GM19452 (cell line): ENCODE measurements around the gene AKT3.
"Not testable (repeated sequence)": the region's sequence is repeated elsewhere in the genome, so short reads cannot be mapped to it uniquely, and the experiment has no call there.

Experiments
- ATAC-seq: cut with Tn5 transposase; IDR thresholded peaks from one replicate; pipeline ENCODE4 v1.9.1; 2021; ENCODE audit not compliant: unreplicated experiment

The AKT3 gene

DNA sequence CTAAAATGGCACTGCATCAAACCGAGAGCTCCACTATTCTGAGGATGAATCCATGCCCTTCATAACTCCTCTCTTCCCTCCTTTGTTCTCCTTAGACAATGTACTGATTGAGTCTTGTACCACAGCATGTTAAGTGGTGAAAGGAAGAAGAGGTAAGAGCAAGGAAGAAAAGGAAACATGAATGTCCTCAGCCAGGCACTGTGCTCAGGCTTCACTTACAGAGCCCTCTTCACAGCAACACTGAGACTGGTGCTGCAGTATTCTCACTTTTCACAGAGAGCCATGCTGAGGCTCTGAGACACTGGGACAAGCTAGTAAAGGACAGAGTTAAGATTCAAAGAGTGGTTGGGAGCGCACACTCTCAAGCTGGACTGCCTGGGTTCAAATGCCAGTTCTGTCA, 143.5 kb downstream of the AKT3 start:
- no peak for ATAC-seq

- no peak for ATAC-seq
Observed at GRCh38 chr1:243705585-243705984, 144.5 kb downstream of the AKT3 start.

DNA sequence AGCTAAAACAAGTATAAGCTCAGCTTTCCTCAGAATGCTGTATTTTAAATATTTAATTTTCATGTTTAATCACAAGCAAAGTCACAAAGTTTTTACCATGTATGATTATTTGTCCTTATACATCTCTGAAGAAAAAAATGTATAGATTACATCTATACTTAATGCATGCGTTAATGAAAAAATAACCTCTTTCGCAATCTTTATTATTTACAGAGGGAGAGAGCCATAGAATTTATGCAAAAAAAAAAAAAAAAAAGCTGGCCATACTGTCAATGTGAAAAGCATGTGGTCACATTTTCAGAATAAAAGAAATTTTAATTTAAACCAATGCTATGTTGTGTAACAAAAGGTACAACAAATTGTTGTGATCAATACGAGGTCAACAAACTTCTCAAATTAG, 148.2 kb downstream of the AKT3 start:
- ATAC-seq: no peak

- ATAC-seq: no peak
Observed at GRCh38 chr1:243693800-243694199, 156.2 kb downstream of the AKT3 start.

DNA sequence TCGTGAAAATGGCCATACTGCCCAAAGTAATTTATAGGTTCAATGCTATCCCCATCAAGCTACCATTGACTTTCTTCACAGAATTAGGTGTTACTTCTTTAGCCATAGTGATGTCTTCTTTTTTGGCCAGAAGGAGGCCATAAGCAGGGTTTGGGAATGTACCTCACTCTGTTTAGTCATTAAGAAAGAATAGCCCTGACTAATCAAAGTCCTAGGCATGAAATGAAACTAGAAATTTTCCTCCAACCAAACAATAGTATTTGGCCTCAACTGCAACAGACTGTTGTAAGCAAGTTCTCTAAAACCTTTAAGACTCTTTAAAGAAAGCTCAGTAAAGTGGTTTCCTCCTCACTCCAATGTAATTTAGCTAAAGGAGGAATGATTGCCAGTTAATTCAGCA, 163.9 kb downstream of the AKT3 start:
- no peak for ATAC-seq

GRCh38 chr1:243680860-243681259, 169.2 kb downstream of the AKT3 start:
- ATAC-seq: no peak

DNA sequence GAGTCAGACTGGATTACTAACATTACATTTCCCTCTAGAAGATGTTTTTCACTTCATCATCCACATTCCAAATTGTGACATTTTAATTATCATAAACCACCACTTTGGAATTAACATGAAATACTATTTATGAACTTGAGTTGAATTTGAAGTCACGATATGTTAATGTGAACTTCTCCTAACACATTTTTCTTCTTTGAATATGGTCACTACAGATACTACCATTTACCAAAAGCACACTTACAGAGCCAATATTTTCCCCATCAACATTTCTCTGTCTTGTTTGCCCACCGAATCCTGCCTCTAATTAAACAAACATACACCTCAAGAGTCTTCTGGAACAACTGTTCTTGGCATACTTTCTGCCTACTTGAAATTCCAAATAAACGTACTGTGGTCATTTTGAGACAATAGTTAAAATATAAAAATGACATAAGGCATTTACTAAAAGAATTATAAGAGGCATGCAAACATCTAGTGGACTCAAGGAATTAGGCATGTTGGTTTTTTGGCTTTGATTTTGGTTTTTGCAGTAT, 177.4 kb downstream of the AKT3 start:
- no peak for ATAC-seq

GRCh38 chr1:243667591-243667990, 182.5 kb downstream of the AKT3 start:
- ATAC-seq: no peak

DNA sequence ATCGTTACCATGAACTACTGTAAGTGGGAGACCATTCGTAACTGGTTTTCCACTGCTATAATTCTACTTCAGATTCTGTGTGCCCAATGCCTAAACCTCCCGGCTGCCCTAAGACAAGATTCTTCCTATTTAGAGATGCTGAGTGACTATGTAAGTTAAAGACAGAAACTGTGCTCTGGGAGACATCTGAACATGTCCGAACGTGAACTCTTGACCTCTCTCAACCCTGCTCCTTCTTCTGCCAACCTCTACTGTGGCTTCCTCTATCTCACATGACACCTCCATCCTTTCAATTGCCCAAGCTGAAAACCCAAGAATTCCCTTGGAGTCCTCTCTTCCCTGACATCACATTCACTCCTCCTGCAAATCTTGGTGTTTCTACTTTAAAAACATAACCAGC, 182.9 kb downstream of the AKT3 start:
- ATAC-seq: no peak

DNA sequence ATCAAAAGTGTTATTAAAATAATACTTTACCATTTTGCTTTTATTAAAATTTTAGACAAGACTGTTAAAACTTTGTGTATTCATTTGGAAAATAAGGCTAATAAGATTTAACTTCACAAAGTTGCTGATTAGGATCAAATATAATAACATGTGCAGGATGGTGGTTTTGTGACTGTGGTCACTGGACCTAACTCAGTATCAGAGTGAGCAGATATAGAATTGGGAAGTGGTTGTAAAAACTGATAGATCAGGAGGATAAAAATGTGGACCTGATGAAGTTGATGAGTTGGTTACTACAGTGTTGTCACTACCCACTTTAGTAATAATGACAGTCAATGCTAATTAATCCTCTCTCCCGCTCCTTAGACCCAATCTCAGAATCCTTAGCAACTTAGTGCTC, 186.4 kb downstream of the AKT3 start:
- ATAC-seq: no peak

- not testable (repeated sequence) for ATAC-seq
Observed at GRCh38 chr1:243662169-243662568, 187.9 kb downstream of the AKT3 start.

GRCh38 chr1:243658594-243659105, 191.4 kb downstream of the AKT3 start:
- no peak for ATAC-seq

- ATAC-seq: no peak
Observed at GRCh38 chr1:243657793-243658192, 192.2 kb downstream of the AKT3 start.

- not testable (repeated sequence) for ATAC-seq
Observed at GRCh38 chr1:243649530-243649929, 200.5 kb downstream of the AKT3 start.

- no peak for ATAC-seq
Observed at GRCh38 chr1:243646841-243647240, 203.2 kb downstream of the AKT3 start.

DNA sequence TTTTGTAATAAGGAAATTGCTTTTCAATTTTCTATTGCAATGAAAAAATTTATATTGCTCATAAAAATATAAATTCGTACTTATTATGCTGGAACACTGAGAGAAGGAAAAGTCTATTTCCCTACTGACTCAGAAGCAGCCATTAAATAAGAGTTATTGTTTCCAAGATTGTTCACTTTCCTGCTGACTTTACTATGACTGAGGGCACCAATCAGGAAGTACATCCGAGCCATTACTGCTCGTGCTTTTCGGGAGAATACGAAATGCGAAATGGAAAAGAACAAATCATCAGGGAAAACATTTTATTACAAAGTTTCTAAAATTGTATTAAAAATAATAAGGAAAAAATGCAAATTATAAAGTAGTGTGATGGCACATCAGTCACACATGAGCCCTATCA, 204.8 kb downstream of the AKT3 start:
- ATAC-seq: no peak

- ATAC-seq: no peak
Observed at GRCh38 chr1:243642936-243643335, 207.1 kb downstream of the AKT3 start.

DNA sequence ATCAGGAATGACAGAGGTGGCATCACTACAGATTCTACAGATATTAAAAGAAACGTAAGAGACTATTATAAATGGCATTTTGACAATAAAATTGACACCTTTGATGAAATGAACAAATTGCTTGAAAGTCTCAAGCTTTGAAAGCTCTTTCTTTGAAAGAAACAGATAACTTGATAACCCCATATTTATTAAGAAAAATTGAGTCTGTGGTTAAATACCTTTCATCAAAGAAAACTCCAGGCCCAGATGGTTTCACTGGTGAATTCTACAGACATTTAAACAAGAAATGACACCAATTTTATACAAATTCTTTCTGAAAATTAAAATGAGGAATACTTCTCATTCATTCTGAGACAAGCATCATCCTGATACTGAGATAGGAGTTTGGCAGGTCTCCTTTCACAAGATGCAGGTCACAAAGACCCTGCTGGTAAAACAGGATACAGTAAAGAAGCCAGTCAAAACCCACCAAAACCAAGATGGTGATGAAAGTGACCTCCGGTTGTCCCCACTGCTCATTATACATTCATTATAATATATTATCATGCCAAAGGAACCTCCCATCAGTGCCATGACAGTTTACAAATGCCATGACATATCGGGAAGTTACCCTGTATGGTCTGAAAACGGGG, 210.9 kb downstream of the AKT3 start:
- ATAC-seq: no peak

DNA sequence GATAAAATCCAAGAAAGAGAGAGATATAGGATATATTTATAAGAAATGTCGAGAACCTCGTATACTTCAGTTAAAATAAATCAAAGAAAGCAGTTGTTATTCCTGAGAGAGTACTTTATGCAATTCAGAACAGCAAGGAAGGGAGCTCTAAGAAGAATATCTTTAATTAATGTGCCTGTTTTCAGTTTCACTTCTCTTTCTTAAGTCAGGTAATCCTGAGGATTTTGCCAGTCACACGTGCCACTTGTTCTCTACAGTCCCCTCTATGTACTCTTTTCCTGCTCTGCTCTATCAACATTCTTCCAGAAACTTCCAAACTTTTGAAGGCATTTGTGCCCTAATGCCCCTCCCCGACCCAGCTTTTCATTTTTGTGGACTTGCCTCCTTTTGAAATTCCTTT, 211.9 kb downstream of the AKT3 start:
- ATAC-seq: no peak

DNA sequence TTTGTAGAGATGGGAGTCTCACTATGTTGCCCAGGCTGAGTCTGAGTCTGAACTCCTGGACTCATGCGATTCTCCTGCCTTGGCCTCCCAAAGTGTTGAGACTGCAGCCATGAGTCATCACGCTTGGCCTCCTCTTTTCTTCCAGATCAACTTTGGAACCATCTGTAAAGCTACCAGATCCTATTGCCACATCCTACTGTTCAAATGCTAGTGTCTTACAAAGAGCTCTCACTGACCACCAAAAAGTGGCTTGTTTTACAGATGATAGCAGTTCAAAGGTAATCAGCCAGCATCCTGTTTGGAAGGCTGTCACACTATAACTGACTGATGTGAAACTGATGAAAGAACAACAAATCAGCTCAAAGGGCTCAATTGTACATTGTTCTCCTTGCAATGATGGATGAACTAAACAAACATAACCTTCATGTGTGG, 221.6 kb downstream of the AKT3 start:
- ATAC-seq: no peak

DNA sequence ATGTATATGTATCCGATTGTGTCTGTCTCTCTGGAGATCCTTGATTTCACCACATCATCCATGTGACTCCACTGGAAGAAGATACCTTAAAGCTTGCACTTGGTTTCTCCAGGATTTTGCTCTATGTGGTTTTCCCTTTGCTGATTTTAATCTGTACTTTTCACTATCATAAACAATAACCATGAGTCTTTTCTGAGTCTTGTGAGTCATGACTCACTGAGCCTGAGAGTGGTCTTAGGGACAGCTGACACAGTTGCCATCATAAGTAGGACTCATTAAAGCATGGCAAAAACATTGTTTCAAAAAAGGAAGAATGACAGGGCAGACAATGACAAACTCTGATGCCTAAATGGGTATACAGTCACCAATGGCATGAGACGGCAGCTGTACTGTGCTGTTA, 226.2 kb downstream of the AKT3 start:
- ATAC-seq: no peak

- no peak for ATAC-seq
Observed at GRCh38 chr1:243621973-243622372, 228.1 kb downstream of the AKT3 start.

GRCh38 chr1:243620096-243620495, 229.9 kb downstream of the AKT3 start:
- no peak for ATAC-seq
